Astrocyte of the cerebellum (primary cell): Measurements from ENCODE around the gene RAC2.

ENCODE experiments used
- DNase-seq: peaks from one replicate; pipeline ENCODE4 v3.0.0-alpha.2; 2011; ENCODE audit warnings: low read depth
- H3K4me3 ChIP-seq: 2 replicates; pipeline ENCODE4 v1.5.1; 2011; ENCODE audit warnings: mild to moderate bottlenecking, low read depth, low read length, moderate library complexity
- in situ Hi-C: cut with HindIII; loops from 2 replicates; pipeline ENCODE4 v1.10.0; 2017; ENCODE audit warnings: low sequenced_read_pairs
- TF ChIP-seq, protein P1 (sequence below): IDR thresholded peaks from 2 replicates; pipeline ENCODE4 v1.5.1; 2012; ENCODE audit warnings: low read length, low read depth, moderate library complexity, mild to moderate bottlenecking; ENCODE audit errors: missing control alignments

The RAC2 gene

DNA sequence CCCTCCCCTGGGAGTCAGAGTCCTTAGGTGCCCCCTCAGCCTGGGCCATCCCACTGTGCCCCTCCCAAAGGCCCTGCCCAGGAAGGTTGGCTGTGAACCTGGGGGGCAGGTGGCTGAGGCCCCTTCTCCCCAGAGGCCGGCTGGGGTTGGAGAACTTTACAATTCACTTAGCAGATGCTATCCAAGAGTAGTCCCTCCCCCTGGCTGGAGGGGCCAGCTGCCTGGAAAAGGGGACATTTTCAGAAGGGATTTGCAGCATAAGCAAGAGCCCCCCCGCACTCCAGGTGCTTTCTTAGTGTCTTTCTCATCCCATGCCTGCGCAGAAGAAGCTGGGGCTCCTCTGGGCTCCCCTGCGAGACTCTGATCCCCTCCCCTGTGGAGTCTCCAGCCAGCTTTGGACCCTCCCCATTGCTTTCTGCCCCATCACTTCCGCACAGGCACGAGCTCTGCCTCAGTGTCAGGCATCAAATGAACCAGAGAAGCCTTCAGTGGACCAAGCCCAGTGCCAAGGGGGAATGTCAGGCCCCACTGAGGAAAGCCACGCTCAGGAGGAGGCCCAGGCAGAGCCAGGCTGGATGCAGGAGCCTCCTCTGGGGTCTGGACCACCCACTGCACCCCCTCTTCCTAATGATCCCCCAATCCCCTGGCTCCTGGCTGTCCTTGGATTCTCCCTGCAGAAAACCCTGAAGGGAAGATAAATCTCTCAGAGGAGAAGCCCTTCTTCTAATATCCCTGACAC, 35.5 kb downstream of the RAC2 start:
- TF ChIP-seq, protein P1, sequence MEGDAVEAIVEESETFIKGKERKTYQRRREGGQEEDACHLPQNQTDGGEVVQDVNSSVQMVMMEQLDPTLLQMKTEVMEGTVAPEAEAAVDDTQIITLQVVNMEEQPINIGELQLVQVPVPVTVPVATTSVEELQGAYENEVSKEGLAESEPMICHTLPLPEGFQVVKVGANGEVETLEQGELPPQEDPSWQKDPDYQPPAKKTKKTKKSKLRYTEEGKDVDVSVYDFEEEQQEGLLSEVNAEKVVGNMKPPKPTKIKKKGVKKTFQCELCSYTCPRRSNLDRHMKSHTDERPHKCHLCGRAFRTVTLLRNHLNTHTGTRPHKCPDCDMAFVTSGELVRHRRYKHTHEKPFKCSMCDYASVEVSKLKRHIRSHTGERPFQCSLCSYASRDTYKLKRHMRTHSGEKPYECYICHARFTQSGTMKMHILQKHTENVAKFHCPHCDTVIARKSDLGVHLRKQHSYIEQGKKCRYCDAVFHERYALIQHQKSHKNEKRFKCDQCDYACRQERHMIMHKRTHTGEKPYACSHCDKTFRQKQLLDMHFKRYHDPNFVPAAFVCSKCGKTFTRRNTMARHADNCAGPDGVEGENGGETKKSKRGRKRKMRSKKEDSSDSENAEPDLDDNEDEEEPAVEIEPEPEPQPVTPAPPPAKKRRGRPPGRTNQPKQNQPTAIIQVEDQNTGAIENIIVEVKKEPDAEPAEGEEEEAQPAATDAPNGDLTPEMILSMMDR, result no peak
- in situ Hi-C loops, result no loop called here
- no peak for DNase-seq
- H3K4me3 ChIP-seq, result no peak overlapping the region

DNA sequence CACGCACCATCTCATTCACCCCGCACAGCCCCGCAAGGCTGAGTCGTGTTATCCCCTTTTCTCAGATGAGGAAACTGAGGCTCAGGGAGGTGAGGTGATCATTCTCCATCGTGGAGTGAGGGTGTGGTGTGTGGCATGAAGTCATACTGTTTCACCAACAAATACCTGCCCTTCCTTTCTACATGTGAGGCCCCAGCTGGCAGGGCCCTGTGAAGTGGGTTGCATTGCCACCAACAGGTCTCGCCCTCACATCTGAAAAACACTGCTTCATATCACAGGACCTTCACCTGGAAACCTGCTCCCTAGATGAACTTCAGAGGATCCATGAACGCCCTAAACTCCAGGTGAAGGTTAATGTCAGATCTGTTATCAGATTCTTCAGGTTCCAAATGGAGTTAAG, 36.1 kb downstream of the RAC2 start:
- H3K4me3 ChIP-seq, result no peak overlapping the region
- DNase-seq, result no peak
- in situ Hi-C loops, result no loop called here
- TF ChIP-seq, protein P1, result no peak

DNA sequence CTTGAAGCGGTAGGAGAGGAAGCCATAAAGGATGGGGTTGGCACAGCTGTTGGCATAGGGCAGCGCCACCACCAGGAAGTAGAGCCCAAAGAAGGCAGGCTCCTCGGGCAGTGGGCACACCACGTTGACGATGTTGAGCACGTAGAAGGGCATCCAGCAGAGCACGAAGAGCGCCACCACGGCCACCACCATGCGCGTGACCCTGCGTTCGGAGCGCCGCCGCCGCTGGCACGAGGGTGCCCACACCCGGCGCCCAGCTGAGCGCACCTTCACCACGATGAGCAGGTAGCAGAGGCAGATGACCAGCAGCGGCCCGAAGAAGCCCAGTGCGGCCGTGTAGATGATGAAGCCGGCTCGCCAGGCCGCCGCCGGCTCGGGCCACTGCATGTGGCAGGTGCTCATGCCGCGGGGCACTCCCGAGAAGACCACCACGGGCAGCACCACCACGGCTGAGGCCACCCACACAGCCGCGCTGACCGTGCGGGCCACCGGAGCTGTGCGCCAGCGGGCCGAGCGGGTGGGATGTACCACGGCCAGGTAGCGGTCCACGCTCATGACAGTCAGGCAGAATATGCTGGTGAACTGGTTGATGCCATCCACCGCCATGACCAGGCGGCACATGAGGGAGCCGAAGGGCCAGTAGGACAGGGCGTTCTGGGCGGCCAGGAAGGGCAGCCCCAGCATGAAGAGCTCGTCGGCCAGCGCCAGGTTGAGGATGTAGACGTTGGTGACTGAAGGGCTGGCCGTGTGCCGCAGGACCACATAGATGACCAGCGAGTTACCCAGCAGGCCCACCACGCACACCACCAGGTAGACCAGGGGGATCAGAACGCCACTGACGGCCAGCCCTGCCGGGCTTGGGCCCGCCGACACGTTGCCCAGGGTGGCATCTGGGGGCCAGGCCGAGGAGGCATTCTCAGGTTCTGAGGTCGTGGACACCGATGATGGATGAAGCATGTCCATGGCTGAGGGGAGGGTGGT, 36.9 kb downstream of the RAC2 start:
- TF ChIP-seq, protein P1, result no peak
- no peak for DNase-seq
- in situ Hi-C loops, result no loop called here
- no peak overlapping the region for H3K4me3 ChIP-seq

DNA sequence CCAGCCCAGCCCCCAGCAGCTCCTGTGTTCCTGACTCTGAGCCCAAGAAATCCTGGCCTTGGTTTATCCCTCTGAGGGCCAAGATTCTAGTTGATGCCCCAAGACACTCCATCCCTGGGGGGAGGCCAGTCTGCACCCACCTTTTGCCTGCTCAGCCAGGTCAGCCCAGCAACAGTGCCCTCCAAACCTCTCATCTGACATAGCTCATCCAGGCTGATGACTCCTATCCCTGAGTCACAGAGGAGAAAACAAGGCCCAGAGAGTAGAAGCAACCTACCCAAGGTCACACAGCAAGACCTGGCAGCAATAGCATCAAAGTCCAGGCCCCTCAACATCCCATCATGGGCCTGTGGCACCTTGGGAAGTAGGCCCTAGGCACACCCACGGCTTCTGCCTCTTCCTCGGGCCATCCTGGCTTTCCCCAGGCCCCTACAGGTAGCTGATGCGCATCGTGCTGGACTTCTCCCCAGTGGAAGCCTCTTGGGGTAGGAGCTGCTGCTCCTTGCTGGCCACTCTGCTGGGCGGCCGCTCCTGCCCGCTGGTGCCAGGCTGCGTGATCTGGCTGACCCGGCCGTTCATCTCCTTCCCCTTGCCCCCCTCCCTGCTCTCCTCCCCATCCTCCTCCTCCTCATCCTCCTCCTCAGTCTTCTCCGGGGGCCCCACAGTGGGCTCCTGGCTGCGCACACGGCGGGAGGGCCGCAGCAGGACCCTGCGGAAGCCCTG, 37.8 kb downstream of the RAC2 start:
- TF ChIP-seq, protein P1, result no peak
- DNase-seq, result no peak
- in situ Hi-C loops, result no loop called here
- H3K4me3 ChIP-seq, result no peak overlapping the region

GRCh38 chr22:37205046-37205445, 39.0 kb downstream of the RAC2 start:
- no peak overlapping the region for H3K4me3 ChIP-seq
- DNase-seq, result no peak
- in situ Hi-C loops, result no loop called here
- TF ChIP-seq, protein P1, result no peak

GRCh38 chr22:37204045-37204655, 39.9 kb downstream of the RAC2 start:
- in situ Hi-C loops, result no loop called here
- no peak for DNase-seq
- TF ChIP-seq, protein P1, result no peak
- H3K4me3 ChIP-seq, result no peak overlapping the region
